CD4-positive, alpha-beta T cell treated with Interleukin-15 for 1 hour (primary cell): ENCODE results near the gene ZNF723.
"Not testable (repeated sequence)": the region's sequence is repeated elsewhere in the genome, so short reads cannot be mapped to it uniquely, and the experiment has no call there.

Experiments used
- DNase-seq: peaks from one replicate; pipeline ENCODE4 v3.0.0-alpha.2; 2020

ZNF723 gene

DNA sequence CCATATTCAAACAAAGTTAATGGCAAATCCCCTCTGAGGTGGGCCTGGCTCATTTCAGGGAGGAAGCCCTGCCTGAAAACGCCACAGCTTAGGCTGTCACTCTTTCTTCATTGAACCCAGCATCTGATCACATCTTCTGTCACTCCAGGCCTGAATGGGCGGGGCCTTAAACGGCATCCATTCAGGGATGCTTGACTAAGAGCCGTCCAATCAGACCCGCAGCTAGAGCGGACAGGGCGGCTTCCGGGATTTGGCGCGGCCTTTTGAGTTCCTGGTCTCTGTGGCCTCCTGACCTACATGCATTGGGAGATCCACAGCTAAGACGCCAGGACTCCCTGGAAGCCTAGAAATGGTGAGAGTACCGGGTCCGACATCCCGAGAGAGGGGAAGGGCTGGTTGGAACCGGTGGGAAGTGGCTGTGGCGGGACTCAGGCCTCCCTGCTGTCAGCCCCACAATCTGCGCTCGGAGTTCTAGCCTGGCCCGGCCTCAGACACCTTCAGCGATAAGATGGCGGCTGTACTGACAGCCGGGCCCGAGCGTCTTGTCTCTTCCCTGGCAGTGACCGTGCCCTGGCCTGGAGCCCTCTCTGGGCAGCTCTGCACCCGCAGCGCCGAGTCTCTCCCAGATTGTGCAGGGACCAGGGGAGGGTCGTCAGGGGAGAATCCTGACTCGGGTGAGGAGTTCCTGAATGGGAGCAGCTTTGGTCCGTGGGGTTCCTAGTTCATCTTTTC lies at the start of gene ZNF723:
TSS of gene ZNF723 (plus strand) at position 261 of the 732 bp plus-strand sequence. CDS start at position 350, 89 bp downstream.
- DNase-seq, result no peak

- no peak for DNase-seq
These were observed 48.3 kb upstream of the ZNF723 start, which contains the start of gene ZNF99 for GRCh38 chr19:22783651-22784410. Gene ZNF99 (minus strand): TSS chr19:22784151. CDS start chr19:22784016, 135 bp downstream.

- DNase-seq, result not testable (repeated sequence)
These were observed 39.2 kb upstream of the ZNF723 start for GRCh38 chr19:22792863-22793262.

DNA sequence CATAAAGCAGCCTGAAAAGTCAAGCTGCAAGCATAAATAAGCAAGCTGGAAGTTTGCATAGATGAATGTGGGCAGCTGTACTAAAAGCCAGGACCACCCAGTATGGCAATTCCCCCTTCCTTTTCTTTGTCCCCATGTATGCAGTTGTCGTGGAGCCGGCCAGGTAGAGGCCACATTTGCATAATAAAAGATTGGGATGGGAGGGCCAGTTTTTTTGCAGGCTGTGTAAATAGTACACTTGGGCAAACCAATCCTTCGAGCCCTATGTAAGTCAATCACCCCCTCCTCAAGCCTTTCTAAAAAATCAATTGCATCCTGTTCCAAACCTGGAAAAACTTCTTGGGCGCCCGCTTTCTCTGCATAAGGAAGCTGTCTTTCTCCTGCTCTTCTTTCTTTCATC lies 35.1 kb upstream of the ZNF723 start:
- no peak for DNase-seq

DNA sequence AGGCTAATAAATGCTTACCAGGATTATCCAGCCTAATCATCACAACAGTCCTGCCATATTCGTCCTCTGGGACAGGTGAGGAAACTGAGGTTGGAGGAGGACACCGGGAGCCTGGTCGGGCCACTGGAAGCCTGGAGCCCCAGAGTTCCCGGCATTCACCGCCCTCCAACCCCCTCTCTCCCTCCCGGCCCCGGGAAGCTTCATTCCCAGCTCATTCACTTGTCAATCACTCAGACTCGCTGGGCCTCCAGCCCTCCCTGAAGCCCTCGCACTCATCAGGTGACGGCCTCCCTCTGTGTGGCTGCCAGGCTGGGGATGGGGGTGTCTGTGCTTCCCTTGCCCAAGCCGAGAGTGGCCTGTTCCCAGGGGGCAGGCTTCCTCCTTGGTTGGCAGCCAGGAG lies 25.7 kb upstream of the ZNF723 start:
- no peak for DNase-seq

DNA sequence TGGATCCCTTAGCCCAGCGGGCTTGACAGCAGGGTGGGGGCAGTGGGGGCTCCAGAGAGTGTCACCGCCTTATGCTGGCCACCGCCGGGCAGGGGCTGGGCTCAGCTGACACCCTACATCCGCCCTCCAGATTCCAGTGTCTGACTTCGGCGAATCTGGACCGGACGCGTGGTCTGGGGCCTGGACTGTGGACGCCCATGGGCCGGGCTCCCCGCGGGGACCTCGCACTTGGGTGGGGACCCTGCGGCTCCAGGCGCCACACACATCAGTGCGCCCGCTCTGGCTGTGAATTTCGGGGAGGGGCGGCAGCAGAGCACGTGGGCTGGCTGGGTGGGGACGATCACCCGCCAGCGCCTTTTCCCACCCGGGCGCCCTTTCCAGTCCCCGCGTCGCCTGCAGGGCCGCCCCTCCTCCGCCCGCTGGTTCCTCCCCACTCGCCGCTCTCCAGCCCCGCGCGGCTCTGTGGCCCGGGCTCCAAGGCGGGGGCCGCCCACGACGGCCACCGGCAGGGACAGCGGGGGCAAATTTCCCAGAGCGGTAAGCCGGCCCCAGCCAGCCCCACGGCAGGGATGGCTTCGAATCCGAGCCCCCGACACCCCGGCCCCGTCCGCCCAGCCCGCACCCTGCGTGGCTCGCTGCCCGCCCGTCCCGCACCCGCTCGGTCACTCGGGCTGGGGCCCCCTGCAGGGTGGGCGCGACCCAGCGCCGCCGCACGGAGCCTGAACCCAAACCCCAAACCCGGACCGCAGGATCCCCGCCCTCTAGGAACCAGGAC lies 24.8 kb upstream of the ZNF723 start:
- no peak for DNase-seq

DNA sequence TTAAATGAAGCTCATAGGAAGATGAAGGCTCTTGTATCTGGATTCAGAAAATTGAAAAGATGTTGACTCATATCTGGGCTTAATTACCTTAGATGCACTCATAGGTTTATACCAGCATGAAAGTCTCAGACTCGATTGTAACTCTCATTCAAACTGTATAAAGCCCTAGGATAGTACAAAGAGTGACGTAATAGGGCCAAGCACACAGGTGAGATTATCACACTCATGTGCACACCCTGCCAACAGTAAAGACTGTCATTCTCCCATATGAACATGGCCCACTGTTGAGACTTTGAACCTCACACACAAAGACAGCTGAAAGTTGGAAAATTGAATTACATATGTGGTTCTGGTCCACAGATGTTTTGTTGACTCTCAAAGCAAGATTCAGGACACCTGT lies 18.0 kb upstream of the ZNF723 start:
- no peak for DNase-seq

DNA sequence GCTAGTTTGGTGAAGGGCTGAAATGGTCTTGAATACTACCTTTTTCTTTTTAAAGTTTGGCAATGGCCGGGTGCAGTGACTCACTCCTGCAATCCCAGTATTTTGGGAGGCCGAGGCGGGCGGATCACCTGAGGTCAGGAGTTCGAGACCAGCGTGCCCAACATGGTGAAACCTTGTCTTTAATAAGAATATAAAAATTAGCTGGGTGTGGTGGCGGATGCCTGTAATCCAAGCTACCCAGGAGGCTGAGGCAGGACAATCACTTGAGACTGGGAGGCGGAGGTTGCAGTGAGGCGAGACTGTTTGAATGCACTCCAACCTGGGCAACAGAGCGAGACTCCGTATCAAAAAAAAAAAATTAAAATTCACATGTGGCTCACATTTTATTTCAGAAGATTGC lies 880 bp upstream of the ZNF723 start:
- DNase-seq, result no peak

GRCh38 chr19:22857713-22858320 lies 25.7 kb downstream of the ZNF723 start:
- DNase-seq, result not testable (repeated sequence)

GRCh38 chr19:22882797-22883196 lies 50.7 kb downstream of the ZNF723 start:
- DNase-seq, result no peak

DNA sequence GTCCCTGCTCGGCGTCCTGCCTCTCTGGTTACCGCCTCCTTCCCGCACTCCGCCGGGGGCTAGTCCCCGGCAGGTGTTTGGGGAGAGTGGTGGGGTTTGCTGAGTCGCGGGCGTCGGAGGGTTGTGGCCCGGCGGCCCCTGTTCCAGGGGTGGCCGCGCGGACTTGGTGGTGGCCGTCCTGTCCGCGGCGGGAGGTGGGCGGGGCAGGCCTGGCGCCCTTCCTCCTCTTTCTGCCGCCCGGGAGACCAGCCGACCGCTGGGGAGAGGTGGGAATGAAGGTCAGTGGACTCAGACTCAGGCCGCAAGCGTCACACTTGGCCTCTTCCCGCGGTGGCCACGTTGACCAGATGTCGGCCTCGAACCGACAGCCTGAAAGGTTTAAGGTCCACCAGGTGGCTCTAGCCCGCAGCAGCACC lies 61.8 kb downstream of the ZNF723 start:
- DNase-seq, result no peak

DNA sequence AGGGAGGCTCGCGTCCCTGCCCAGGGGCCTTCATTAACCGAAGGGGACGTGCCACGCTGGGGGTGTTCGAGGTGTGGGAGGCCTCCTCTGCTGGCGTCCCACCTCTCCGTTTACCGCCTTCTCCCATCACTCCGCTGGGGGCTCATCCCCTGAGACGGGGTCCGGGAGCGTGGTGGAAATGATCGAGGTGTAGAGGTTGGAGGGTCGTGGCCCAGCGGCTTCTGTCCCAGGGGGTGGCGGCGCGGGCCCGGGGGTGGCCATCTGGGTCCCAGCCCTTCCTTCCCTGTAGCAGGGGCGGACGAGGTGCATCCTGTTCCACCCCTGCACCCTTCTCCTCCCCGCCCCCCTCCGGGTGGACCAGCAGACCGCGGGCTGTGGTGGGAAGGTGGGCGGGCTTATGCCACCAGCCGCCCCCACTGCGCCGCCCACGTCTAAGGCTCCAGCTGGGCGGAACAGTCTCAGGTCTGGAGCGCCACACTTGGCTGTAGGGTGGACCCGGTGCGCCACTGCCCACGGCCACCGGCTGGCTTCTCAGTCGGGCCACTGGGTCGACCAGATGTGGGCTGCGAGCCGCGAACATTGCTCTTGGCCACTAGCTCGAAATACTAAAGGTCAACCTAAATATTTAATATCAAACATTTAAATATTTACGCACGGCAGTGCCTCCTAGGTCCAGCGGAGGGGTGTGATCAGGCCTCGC lies 69.5 kb downstream of the ZNF723 start:
- DNase-seq, result no peak
